Bronchial epithelial cell (primary cell): Measurements from ENCODE around the gene SYNGR4. TPM values are rescaled to one million over a fixed set of nuclear protein-coding genes. Genes with fewer than 3 reads are reported as not detected.
"Not testable (repeated sequence)": the region's sequence is repeated elsewhere in the genome, so short reads cannot be mapped to it uniquely, and the experiment has no call there.

Experiments used
- DNase-seq: peaks from one replicate; pipeline ENCODE4 v3.0.0-alpha.2; 2010; ENCODE audit warnings: low read depth
- FAIRE-seq: peaks from 2 replicates; lab custom pipeline; 2011; peaks lifted over from hg19 to GRCh38; lab: Jason Lieb, UNC
- H3K27me3 ChIP-seq: 2 replicates; pipeline ENCODE4 v1.5.1; 2011; ENCODE audit warnings: low read length; ENCODE audit not compliant: control insufficient read depth, insufficient read depth
- H3K36me3 ChIP-seq: 2 replicates; pipeline ENCODE4 v1.5.1; 2011; ENCODE audit warnings: low read length; ENCODE audit not compliant: control insufficient read depth, insufficient read depth
- H3K4me3 ChIP-seq: 2 replicates; pipeline ENCODE4 v1.5.1; 2011; ENCODE audit warnings: mild to moderate bottlenecking, low read depth, low read length, control low read depth
- total RNA-seq: library from RNA; depleted of rRNA; stranded (reverse); fragments of >200 nt; gene quantifications from 2 replicates; pipeline ENCODE4 v1.2.1, GENCODE V29; 2014
- TF ChIP-seq, protein P1 (sequence below): IDR thresholded peaks from 2 replicates; pipeline ENCODE4 v1.5.1; 2011; ENCODE audit warnings: mild to moderate bottlenecking, moderate library complexity, low read length, control low read depth, inconsistent platforms; ENCODE audit not compliant: insufficient read depth, severe bottlenecking

The SYNGR4 gene
- total RNA-seq, result not detected in 2 replicates

- no peaks in the 10 kb centered on the region for H3K27me3 ChIP-seq
- no peaks in the 10 kb centered on the region for H3K36me3 ChIP-seq
- peak within 1 kb of the TSS; percentile 51 for H3K4me3 ChIP-seq
- DNase-seq (peak; percentile 98), FAIRE-seq (peak; percentile 91)
- TF ChIP-seq, protein P1, sequence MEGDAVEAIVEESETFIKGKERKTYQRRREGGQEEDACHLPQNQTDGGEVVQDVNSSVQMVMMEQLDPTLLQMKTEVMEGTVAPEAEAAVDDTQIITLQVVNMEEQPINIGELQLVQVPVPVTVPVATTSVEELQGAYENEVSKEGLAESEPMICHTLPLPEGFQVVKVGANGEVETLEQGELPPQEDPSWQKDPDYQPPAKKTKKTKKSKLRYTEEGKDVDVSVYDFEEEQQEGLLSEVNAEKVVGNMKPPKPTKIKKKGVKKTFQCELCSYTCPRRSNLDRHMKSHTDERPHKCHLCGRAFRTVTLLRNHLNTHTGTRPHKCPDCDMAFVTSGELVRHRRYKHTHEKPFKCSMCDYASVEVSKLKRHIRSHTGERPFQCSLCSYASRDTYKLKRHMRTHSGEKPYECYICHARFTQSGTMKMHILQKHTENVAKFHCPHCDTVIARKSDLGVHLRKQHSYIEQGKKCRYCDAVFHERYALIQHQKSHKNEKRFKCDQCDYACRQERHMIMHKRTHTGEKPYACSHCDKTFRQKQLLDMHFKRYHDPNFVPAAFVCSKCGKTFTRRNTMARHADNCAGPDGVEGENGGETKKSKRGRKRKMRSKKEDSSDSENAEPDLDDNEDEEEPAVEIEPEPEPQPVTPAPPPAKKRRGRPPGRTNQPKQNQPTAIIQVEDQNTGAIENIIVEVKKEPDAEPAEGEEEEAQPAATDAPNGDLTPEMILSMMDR, result no peak
These were observed at the start of gene SYNGR4, which contains the start of gene TMEM143 for GRCh38 chr19:48363810-48364597. TSS of gene SYNGR4 (plus strand) at chr19:48364367. CDS start at chr19:48365843, 1,476 bp downstream. TSS of gene TMEM143 (minus strand) at chr19:48363940. CDS start at chr19:48363920, 20 bp downstream.

DNA sequence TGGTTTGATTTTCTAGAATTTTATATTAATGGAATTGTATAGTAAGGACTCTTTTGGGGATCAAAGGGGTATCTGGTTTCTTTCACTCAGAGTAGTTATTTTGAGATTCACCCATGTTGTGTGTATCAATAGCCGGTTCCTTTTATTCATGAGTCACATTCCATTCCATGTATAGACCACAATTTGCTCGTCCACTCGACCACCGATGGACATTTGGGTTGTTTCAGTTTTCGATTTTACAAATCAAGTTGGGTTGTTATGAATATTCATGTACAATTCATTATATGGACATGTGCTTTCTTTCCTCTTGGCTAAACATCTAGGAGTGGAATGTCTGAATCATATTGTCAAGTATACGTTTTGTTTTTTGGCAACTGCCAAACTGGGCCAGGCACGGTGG, 48.5 kb upstream of the SYNGR4 start:
- Histone ChIP-seq H3K36me3 (no peaks in the 10 kb centered on the region), H3K4me3 (no peak overlapping the region), H3K27me3 (no peaks in the 10 kb centered on the region)
- TF ChIP-seq, protein P1, result no peak
- FAIRE-seq, result no peak
- no peak for DNase-seq

- not testable (repeated sequence) for H3K27me3 ChIP-seq, DNase-seq, H3K4me3 ChIP-seq, H3K36me3 ChIP-seq, FAIRE-seq
These were observed 46.5 kb upstream of the SYNGR4 start for GRCh38 chr19:48317708-48317960.

DNA sequence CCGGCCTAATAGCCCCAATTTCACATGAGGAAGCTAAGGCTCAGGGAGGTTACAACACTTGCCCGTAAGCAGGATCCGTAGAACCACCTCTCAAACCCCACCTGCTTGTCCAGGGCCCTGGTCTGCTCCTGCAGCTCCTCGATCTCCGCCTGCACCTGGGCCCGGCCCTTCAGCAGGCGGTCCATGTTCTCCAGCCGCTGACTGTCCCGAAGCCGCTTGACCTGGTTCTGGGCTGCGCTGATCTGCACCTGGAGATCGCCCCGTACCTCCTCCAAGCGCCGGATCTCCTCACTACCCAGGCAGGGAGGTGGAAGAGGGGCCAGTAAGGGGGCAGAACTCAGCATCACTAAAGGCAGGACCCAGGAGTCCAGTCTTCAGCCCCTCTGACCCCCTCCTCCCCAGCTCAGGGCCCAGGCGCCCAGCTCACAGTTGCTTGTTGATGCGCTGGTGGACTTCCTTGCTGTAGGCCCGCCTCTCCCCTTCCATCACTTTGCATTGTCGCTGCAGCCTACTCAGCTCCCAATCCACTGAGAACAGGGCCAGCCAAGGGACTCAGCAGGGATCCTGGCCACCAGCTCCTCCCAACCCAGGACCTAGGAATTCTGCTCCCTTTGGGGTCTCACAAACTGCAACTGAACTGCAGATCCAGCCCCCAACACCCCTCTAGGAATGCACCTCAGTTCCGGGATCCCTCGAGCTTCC, 45.7 kb upstream of the SYNGR4 start:
- Histone ChIP-seq H3K36me3 (no peaks in the 10 kb centered on the region), H3K4me3 (no peak overlapping the region), H3K27me3 (no peaks in the 10 kb centered on the region)
- no peak for DNase-seq
- TF ChIP-seq, protein P1, result no peak
- FAIRE-seq, result no peak

DNA sequence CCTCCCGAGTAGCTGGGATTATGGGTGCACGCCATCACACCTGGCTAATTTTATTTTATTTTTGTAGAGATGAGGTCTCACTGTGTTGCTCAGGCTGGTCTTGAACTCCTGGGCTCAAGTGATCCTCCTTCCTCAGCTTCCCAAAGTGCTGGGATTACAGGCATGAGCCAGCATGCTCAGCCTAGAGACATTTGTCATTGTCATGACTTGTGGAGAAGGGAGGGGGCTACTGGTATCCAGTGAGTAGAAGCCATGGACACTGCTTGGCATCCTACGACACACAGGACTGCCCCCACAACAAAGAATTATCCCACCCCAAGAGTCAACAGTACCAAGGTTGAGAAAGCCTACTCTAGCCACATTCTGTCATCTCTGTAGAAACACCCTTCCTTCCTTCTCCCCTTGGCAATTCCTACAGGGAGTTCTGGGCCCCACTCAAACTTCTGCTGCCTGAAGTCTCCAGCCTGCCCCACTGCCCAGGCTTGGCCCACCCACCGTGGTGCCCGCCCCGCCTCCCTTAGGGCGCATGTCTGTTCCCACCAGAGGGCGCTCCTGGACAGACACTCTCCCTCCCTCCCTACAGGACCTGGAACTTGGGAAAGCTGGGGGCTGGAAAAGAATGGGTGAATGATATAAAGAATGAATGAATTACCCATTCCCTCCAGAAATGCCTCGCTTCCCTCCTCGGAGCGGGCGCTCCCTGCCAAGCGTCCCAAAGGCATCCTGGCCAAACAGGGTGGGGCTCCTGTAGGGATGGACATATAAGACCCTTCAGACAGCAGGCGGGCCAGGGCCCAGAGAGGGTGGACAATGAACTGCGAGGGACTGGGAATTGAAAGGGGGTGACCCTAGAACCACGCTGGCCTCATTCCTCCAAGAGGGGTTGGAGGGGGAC, 44.3 kb upstream of the SYNGR4 start:
- Histone ChIP-seq H3K27me3 (no peaks in the 10 kb centered on the region), H3K36me3 (no peaks in the 10 kb centered on the region), H3K4me3 (no peak overlapping the region)
- TF ChIP-seq, protein P1, result peak; percentile 82
- FAIRE-seq (no peak), DNase-seq (peak; percentile 58)

DNA sequence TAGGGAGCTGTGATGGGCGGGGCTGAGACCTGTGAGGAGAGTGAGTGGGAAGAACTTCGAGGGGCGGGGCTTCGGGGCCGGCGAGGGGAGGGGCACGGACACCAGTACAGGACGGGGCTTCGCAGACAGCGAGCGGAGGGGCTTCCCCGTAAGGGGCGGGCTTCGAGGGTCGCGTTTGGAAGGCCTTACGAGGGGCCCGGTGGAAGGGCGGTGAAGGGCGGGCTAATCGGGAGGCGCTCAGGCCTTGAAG, 42.9 kb upstream of the SYNGR4 start:
- DNase-seq, result peak; percentile 89
- Histone ChIP-seq H3K36me3 (no peaks in the 10 kb centered on the region), H3K4me3 (peak overlapping the region; percentile 52), H3K27me3 (no peaks in the 10 kb centered on the region)
- TF ChIP-seq, protein P1, result no peak
- FAIRE-seq, result no peak
